HG03442 (cell line): Measurements from ENCODE around the gene URI1.
"Not testable (repeated sequence)": the region's sequence is repeated elsewhere in the genome, so short reads cannot be mapped to it uniquely, and the experiment has no call there.

Source experiments
- ATAC-seq: cut with Tn5 transposase; IDR thresholded peaks from one replicate; pipeline ENCODE4 v1.9.1; 2021; ENCODE audit warnings: mild to moderate bottlenecking, moderate library complexity; ENCODE audit not compliant: unreplicated experiment

Gene URI1

DNA sequence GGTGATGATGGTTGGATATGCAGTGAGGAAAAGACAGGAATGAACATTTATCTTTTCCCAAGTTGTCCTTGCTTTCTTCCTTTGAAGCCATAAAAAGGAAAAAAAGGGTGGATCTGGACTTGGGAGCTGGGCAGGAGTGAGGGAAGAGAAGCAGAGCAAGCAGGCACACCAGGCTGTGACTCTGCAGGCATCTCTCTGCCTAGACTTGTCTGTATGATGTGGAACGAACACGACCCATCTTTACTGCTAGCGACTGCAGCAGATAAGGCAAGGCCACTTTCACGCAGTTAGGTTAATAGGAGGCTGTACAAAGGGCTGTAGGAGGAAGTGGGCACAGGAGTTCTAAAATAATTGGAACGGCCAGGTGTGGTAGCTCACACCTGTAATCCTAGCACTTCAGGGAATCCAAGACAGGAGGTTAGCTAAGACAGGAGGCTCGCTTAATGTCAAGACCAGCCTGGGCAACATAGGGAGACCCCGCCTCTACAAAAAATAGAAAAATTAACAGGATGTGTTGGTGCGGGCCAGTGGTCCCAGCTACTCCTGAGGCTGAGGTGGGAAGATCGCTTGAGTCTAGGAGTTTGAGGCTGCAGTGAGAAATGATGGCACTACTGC is 961 bp upstream of the URI1 start:
- no peak for ATAC-seq

DNA sequence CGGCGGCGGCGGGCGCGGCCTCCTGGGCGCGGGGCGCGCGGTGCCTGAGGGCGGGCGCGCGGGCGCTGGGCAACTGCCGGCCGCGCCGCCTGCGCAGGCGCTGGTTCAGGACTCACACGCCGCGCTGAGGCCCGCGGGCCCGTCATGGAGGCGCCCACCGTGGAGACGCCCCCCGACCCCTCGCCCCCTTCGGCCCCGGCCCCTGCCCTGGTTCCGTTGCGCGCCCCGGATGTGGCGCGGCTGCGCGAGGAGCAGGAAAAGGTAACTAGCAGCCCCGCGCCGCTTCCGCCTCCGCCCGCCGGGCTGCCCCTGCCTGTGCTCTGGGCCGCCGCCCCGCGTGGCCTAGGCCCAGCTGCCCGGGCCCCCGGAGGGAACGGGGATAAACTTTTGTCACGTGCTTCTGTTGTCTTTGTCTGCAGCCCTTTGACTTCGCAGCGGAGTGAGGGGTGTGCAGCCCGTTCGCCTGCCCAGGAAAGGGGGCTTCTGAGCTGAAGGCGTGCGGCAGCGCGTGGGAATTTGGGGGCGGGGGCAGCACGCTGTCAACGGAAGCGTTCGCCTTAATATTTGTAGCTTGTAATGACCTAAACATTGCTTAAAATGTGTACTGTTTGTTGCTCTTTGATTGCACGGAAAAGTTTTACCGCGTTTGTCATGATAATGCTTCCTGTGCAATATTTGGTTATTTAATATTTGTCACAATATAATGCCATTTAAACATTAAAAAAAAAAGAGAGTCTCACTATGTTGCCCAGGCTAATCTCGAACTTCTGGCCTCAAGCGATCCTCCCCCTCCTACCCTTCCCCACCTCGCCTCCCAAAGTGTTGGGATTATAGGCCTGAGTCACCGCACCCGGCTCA is 594 bp downstream of the URI1 start:
- peak; percentile 60 for ATAC-seq

DNA sequence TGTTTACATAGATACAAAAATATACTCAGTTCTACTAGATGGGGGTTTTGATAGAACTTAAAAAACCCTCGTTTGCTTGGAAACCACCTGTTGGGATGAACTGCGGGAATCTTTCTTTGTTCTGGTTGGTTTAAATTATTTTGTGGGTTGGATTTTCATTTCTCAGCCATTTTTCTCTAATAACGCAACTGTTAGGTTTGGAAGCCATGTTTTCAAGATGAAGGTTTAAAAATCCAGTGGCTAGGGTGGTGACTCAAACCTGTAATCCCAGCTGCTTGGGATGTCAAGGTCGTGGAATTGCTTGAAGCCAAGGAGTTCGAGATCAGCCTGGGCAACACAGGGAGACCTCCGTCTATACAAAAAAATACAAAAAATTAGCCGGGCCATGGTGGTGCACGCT is 1.6 kb downstream of the URI1 start:
- no peak for ATAC-seq

DNA sequence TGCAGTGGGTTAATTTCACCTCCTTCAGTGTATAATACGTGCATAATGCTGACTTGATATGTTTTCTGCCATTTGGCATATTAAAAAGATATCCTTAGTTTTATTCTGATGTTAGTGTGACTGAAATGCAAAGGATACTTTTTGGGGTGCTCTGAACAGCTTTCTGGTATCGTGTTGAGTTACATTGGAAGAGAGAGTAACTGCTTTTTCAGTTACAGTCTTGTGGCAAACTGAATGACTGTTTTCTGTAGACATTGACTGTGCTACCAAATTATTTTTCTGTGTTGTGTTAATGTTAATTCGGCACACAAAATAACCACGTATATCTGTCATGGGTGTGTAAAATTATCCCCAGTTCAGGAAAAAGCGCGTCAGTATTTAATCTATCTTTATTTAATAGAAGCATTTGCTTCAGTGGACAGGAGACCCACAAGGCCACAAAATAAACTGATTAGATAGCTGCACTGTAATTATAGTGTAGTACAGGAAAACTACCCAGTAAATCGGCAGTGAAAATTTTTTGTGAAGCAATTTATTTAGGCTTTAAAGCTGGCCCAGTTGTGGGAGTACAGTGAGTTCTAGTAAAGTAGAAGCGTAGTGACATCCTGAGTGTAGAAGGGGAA is 2.5 kb downstream of the URI1 start:
- ATAC-seq = no peak

- ATAC-seq = no peak
These were observed 3.0 kb downstream of the URI1 start for GRCh38 chr19:29945017-29945416.

- no peak for ATAC-seq
These were observed 3.4 kb downstream of the URI1 start for GRCh38 chr19:29945433-29945832.

DNA sequence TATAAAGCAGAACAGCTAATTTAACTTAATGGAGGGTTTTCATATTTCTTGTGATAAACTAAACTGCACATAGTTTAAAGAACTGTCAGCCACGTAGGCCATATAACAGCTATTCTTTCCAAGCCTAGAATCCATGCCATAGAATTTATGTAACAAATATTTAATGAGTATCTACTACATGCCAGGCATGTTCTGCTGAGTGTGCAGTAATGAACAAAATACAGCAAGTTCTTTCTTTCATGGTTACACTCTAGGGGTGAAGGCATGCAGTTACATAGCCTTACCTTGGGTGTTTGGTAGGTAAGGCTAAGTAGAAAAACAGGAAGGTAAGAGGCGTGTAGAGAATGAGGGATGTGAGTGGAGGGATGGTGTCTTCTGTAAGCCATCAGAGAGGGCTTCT is 4.6 kb downstream of the URI1 start:
- no peak for ATAC-seq

DNA sequence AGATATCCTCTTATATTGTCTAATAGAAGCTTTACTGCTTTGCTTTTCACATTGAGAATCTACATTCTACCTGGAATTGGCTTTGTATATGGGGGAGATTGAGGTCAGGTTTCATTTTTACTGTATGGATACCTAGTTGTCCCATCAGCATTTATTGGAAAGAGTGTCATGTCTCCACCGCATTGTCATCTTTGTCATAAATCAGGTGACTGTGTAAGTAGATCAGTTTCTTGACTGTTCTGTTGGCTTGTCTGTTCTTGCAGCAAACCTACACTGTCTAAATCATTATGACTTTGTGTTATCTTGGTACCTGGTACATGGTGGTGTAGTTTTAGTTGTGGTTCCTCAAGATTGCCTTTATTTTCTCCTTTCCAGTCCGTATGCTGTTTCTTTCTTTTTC is 5.8 kb downstream of the URI1 start:
- ATAC-seq = no peak

- not testable (repeated sequence) for ATAC-seq
These were observed 6.9 kb downstream of the URI1 start for GRCh38 chr19:29948759-29949470.

DNA sequence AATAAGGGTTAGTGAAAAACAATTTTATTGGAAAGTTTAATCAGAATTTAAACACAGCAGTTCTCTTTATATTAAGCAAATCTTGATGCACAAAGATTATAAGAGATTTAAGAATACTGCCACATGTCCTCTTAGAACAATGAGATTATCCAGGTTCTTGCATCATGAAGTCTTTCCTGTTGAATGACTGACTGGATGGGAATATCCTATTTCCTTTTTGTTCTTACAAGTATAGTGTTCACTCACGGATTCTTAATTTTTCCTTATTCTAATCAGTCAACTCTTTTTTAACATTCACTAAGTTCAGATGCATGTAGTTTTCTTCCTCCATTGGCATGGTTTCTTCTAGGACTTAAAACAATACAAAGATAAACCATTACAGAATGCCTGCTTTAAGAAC is 10.1 kb downstream of the URI1 start:
- ATAC-seq = no peak

DNA sequence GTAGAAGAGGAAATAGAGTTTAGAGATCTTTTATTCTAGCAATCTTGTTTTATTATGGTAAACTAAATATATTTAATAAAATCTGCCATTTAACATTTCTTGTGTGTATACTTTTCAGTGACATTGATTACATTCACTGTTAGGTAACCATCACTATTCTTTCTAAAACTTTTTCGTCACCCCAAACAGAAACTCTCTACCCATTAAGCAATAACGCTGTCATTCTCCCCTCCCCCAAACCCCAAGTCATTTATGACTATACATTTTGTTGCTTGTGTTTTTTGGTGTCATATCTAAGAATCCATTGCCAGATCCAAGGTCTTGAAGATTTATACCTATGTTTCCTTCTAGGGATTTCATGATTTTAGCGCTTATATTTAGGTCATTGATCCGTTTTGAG is 10.6 kb downstream of the URI1 start:
- ATAC-seq = no peak

DNA sequence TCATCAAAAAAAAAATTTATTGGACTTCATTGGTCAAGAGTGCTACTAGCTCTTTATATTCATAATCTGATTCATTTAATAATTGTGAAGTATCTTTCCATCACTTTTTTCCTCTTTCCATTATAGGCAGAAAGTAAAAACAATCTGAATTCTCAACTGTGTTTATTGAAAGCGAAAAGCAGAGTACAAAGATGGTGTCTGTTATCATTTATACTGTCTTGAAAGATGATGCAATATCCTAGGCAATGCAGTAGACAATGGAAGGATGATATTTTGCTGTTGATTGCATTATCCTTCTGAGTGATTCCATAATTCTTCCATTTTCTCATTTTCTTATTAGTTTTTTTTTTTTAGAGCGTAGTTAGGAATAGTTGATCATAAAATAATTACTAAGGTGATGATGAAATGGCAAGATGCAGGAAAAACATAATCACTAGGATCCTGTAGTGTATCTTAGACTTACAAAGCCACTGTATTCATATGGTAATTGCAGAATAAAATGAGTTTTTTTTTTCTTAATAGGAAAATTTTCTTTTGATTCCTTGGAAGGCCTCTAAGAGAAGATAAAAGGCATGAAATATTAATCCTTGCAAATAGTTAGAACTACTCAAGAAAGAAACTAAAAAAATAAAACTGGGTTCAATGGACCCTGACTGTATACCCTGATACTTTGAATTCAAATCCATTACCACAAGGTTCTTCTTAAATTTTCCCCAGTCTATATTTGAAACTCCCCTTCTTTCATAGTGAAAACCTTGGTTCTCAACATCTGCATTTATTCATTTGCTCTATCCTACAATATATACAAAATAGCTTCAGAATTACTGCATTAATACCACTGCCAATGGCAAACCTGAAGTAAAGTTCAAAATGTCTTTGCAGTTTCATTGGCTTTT is 11.6 kb downstream of the URI1 start:
- ATAC-seq = no peak

- ATAC-seq = no peak
These were observed 14.8 kb downstream of the URI1 start for GRCh38 chr19:29956855-29957254.

- ATAC-seq = no peak
These were observed 19.3 kb downstream of the URI1 start for GRCh38 chr19:29961311-29961710.

DNA sequence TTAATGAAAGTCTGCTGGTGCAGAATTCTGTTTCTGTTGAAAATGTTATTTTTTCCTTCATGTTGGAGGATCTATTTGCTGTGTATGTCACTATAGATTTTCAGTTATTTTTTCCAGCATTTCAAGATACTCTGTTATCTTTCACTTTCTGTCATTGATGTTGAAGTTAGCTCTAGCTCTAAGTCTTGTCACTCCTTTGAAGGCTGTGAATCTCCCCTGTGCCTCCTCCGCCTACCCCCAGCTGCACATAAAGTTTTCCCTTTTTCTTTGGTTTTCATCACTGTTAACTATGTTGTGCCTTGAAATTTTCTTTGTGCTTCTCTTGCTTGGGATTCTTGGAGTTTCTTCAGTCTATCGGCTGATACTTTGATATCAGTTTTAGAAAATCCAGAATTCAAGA is 20.8 kb downstream of the URI1 start:
- ATAC-seq = no peak

DNA sequence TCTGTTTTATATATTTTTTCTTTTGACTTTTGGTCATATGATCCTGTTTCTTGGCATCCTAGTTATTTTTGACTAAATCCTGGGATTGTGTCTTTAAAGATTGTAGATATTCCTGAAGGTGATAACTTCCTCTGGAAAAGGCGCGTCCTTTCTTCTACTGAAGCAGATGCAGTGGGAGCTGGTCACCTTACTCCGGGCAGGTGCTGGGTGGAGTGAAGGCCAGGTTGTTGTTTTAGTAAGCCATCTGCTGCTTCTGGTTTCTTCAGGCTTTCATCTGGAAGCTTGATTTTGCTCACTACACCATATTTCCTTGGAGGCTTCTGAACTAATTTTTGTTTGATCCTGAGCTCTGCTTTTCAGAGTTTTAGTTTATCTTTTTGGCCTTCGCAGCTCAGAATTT is 21.5 kb downstream of the URI1 start:
- ATAC-seq = no peak

GRCh38 chr19:29964171-29964570 is 22.1 kb downstream of the URI1 start:
- ATAC-seq = no peak

GRCh38 chr19:29965492-29965891 is 23.5 kb downstream of the URI1 start:
- ATAC-seq = no peak

DNA sequence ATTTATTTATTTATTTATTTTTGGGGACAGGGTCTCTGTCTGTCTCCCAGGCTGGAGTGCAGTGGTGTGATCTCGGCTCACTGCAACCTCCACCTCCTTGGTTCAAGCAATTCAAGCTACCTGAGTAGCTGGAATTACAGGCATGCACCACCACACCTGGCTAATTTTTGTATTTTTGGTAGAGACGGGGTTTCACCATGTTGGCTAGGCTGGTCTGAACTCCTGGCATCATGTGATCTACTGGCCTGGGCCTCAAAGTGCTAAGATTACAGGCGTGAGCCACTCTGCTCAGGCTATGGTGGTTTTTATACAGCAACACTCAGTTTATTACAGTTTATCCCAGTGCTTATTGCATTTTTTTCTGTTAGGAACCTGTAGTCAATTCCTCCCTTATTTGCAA is 24.1 kb downstream of the URI1 start:
- not testable (repeated sequence) for ATAC-seq

GRCh38 chr19:29966588-29967249 is 24.7 kb downstream of the URI1 start:
- no peak for ATAC-seq
